Testis (tissue), 2 donors: ENCODE measurements around the gene DRD1.
"Not testable (repeated sequence)": the region's sequence is repeated elsewhere in the genome, so short reads cannot be mapped to it uniquely, and the experiment has no call there.

Experiments used
- POLR2A ChIP-seq: fragments of 450-650 bp; IDR thresholded peaks from one replicate; pipeline ENCODE4 v1.6.1; 2017; ENCODE audit warnings: antibody characterized with exemption, mild to moderate bottlenecking, moderate library complexity
- TF ChIP-seq, protein P1 (sequence below), 3 experiments: fragments of 450-650 bp in 2 of 3; fragments of 200-600 bp in 1 of 3; sonication (generic) in 1 of 3; IDR thresholded peaks; one replicate each; pipeline ENCODE4 v1.5.1; 2016 to 2019; ENCODE audit warnings: antibody characterized with exemption in 3 of 3, mild to moderate bottlenecking in 2 of 3, moderate library complexity in 1 of 3

DNA sequence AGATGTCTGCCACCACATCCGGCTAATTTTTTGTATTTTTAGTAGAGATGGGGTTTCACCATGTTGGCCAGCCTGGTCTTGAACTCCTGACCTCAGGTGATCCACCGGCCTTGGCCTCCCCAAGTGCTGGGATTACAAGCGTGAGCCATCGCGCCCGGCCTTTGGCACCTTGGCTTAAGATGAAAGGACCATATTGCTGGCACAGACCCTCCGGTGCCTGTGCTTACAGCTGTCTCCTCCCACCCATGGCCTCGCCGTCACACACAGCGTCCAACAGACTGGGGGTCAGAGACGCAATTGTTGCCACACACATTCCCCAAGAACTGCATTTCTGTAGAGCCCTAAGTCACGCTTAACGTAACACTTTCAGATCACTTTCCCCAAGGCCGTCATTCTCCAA, 2.4 kb upstream of the DRD1 start:
- TF ChIP-seq, protein P1, sequence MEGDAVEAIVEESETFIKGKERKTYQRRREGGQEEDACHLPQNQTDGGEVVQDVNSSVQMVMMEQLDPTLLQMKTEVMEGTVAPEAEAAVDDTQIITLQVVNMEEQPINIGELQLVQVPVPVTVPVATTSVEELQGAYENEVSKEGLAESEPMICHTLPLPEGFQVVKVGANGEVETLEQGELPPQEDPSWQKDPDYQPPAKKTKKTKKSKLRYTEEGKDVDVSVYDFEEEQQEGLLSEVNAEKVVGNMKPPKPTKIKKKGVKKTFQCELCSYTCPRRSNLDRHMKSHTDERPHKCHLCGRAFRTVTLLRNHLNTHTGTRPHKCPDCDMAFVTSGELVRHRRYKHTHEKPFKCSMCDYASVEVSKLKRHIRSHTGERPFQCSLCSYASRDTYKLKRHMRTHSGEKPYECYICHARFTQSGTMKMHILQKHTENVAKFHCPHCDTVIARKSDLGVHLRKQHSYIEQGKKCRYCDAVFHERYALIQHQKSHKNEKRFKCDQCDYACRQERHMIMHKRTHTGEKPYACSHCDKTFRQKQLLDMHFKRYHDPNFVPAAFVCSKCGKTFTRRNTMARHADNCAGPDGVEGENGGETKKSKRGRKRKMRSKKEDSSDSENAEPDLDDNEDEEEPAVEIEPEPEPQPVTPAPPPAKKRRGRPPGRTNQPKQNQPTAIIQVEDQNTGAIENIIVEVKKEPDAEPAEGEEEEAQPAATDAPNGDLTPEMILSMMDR (IDR thresholded peaks at IDR 0.05), result not testable (repeated sequence)
- not testable (repeated sequence) for TF ChIP-seq POLR2A
